ENCODE data around the gene JAG2. TPM values are rescaled to one million over a fixed set of nuclear protein-coding genes. Genes with fewer than 3 reads are reported as not detected.

JAG2 gene
- total and polyA plus RNA-seq, 2 of the 4 experiments (the other 2 are of a cell fraction) = 0.18 to 0.58 TPM

DNA sequence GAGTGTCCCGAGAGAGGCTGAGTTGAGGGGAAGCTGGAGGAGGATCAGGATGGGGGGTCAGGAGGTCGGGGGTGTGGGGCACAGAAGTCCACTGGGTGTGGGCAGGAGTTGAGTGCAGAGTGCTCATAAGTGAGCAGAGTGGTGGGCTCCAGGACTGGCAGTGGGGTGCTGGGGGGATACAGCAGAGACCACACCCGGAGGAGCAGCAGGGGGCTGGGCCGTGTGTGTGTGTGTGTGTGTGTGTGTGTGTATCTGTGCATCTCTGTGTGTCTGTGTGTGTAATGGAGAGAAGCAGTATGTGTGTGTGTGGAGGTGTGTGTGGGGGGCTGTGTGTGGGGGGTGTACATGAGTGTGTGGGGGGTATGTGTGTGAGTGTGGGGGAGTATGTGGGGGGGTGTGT lies 17.4 kb upstream of the JAG2 start:
- H4K5ac ChIP-seq (ENCODE audit: low read depth, low read length) = no peak overlapping the region
- no peaks in the 10 kb centered on the region for H4K20me1 ChIP-seq (ENCODE audit: insufficient read depth, low read length)
- H2BK120ac ChIP-seq (ENCODE audit: low read depth, low read length) = no peak overlapping the region
- H3K9ac ChIP-seq (ENCODE audit: low read depth, low read length) = no peak overlapping the region
- DNase-seq (no peak), ATAC-seq (ENCODE audit: low read depth) (no peak)
- no peak overlapping the region for H2AK5ac ChIP-seq (ENCODE audit: low read depth, low read length)
- H3K18ac ChIP-seq (ENCODE audit: low read depth, low read length) = no peak overlapping the region
- H3K56ac ChIP-seq (ENCODE audit: extremely low read depth, insufficient read depth, low read length) = no peak overlapping the region
- no TSS peak for BruUV-seq (replicated peaks)
- no peak overlapping the region for H2BK5ac ChIP-seq (ENCODE audit: low read depth, low read length, poor library complexity, severe bottlenecking)
- peaks cover 8% of the 10 kb centered on the region; the same call in 1 of the 2 replicates for H3K9me3 ChIP-seq (ENCODE audit: control insufficient read depth, insufficient read depth, low read length)
- TF ChIP-seq, protein P1, sequence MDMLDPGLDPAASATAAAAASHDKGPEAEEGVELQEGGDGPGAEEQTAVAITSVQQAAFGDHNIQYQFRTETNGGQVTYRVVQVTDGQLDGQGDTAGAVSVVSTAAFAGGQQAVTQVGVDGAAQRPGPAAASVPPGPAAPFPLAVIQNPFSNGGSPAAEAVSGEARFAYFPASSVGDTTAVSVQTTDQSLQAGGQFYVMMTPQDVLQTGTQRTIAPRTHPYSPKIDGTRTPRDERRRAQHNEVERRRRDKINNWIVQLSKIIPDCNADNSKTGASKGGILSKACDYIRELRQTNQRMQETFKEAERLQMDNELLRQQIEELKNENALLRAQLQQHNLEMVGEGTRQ (IDR thresholded peaks at IDR 0.05; ENCODE audit: low read depth, low read length) = no peak
- TF ChIP-seq FOS (IDR thresholded peaks at IDR 0.05; ENCODE audit: low read depth, low read length) = no peak
- no peak for TF ChIP-seq MAFK (IDR thresholded peaks at IDR 0.05; ENCODE audit: low read depth, low read length)
- TF ChIP-seq, protein P2, sequence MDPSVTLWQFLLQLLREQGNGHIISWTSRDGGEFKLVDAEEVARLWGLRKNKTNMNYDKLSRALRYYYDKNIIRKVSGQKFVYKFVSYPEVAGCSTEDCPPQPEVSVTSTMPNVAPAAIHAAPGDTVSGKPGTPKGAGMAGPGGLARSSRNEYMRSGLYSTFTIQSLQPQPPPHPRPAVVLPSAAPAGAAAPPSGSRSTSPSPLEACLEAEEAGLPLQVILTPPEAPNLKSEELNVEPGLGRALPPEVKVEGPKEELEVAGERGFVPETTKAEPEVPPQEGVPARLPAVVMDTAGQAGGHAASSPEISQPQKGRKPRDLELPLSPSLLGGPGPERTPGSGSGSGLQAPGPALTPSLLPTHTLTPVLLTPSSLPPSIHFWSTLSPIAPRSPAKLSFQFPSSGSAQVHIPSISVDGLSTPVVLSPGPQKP (IDR thresholded peaks at IDR 0.05; ENCODE audit: borderline replicate concordance, low read depth, low read length) = no peak
- TF ChIP-seq MAZ (IDR thresholded peaks at IDR 0.05; ENCODE audit: borderline replicate concordance, low read depth, low read length) = no peak
- TF ChIP-seq MXI1 (IDR thresholded peaks at IDR 0.05; ENCODE audit: borderline replicate concordance, low read depth, low read length) = no peak
- TF ChIP-seq POLR2A (IDR thresholded peaks at IDR 0.05; ENCODE audit: low read depth, low read length) = no peak
- TF ChIP-seq CEBPB (IDR thresholded peaks at IDR 0.05; ENCODE audit: low read depth, low read length) = no peak
- H3K36me3 ChIP-seq (ENCODE audit: control insufficient read depth, insufficient read depth, low read length) = no peaks in the 10 kb centered on the region
- dilution Hi-C loops (cut with HindIII; ENCODE audit: low sequenced_read_pairs, unreplicated experiment) (no loop called here), in situ Hi-C loops (cut with MboI; ENCODE audit: low sequenced_read_pairs) (no loop called here), intact Hi-C loops (cut with micrococcal nuclease) (no loop called here)
- H4K91ac ChIP-seq (ENCODE audit: insufficient read depth, low read depth, low read length) = no peak overlapping the region
- no peak overlapping the region for H3K4me2 ChIP-seq (ENCODE audit: low read depth, low read length)
- H2AFZ ChIP-seq (replicated peaks; ENCODE audit: low read length, poor library complexity) = no peak overlapping the region
- no peaks in the 10 kb centered on the region for H3K4me1 ChIP-seq (ENCODE audit: control insufficient read depth, insufficient read depth, low read length)
- H4K8ac ChIP-seq (ENCODE audit: low read depth in 2 of 2, low read length in 2 of 2) = no peak overlapping the region
- CTCF ChIA-PET = no interaction called here
- 40% methylated on average over 1 of the region's 4 CpGs; no CpG with 5 or more reads in 1 of the 2 experiments for WGBS, 2 experiments (ENCODE audit: extremely low coverage in 2 of 2, insufficient read length in 1 of 2)
- H2BK15ac ChIP-seq (ENCODE audit: low read depth, low read length) = no peak overlapping the region
- H3K14ac ChIP-seq (replicated peaks; ENCODE audit: low read depth, low read length) = no peak overlapping the region
- H3K9me1 ChIP-seq (ENCODE audit: insufficient read depth, low read length) = no peaks in the 10 kb centered on the region
- H3K23ac ChIP-seq (ENCODE audit: low read depth, low read length) = no peak overlapping the region
- no peak overlapping the region for H3K4ac ChIP-seq (ENCODE audit: low read depth, low read length)
- H2AK9ac ChIP-seq (replicated peaks; ENCODE audit: low read depth, low read length, poor library complexity) = no peak overlapping the region
- no peaks in the 10 kb centered on the region for H3K79me1 ChIP-seq (ENCODE audit: low read depth in 1 of 2, low read length in 2 of 2)
- H2BK20ac ChIP-seq (ENCODE audit: low read depth, low read length) = no peak overlapping the region
- H3K4me3 ChIP-seq (ENCODE audit: insufficient read depth, low read depth, low read length) = no peak overlapping the region
- no peak overlapping the region for H3K27ac ChIP-seq (ENCODE audit: insufficient read depth, low read length)
- peaks cover 17% of the 10 kb centered on the region; the same call in 1 of the 2 replicates for H3K27me3 ChIP-seq (ENCODE audit: control insufficient read depth, insufficient read depth, low read length)
- POLR2A ChIA-PET (ENCODE audit: unreplicated experiment) = no interaction called here

All from IMR-90 (cell line).